Measurements from ENCODE around the gene DUSP7. TPM values are rescaled to one million over a fixed set of nuclear protein-coding genes. Genes with fewer than 3 reads are reported as not detected.

Gene DUSP7
- total and polyA plus RNA-seq, 2 donors (not counting 3 experiments of a cell fraction or from before 2014, with no cell fraction given) = 29.2 to 37.7 TPM

- Histone ChIP-seq H3K4me3 (replicated peaks in 1 of 3; ENCODE audit: insufficient read depth in 1 of 3, low read depth in 1 of 3, low read length in 3 of 3) (no peak overlapping the region), H3K9ac (replicated peaks; ENCODE audit: extremely low read depth, insufficient read depth, low read length) (no peak overlapping the region), H3K36me3 (ENCODE audit: control insufficient read depth in 2 of 2, extremely low read depth in 1 of 2, insufficient read depth in 2 of 2, low read length in 2 of 2) (no peaks in the 10 kb centered on the region), H4K20me1 (replicated peaks; ENCODE audit: control insufficient read depth, extremely low read depth, insufficient read depth, low read length) (no peaks in the 10 kb centered on the region), H3K4me1 (ENCODE audit: control insufficient read depth, extremely low read depth, insufficient read depth, low read length) (peaks cover 15% of the 10 kb centered on the region), H3K4me2 (ENCODE audit: insufficient read depth, low read length) (no peak overlapping the region), H3K27me3 (ENCODE audit: control insufficient read depth in 2 of 2, insufficient read depth in 2 of 2, low read length in 2 of 2) (no peaks in the 10 kb centered on the region), H2AFZ (ENCODE audit: low read depth, low read length) (no peak overlapping the region), H3K27ac (ENCODE audit: insufficient read depth, low read depth, low read length) (no peak overlapping the region), H3K9me3 (replicated peaks; ENCODE audit: control insufficient read depth, insufficient read depth, low read length) (no peaks in the 10 kb centered on the region), H3K79me2 (ENCODE audit: control insufficient read depth, insufficient read depth, low read length) (no peaks in the 10 kb centered on the region), H3K9me1 (replicated peaks; ENCODE audit: control insufficient read depth, extremely low read depth, insufficient read depth, low read length) (no peaks in the 10 kb centered on the region)
- no TSS peak for BruUV-seq (replicated peaks)
- POLR2A ChIA-PET = no interaction called here
- intact Hi-C loops (cut with micrococcal nuclease) = no loop called here
- DNase-seq (ENCODE audit: low read depth, low spot score) (no peak), FAIRE-seq (no peak)
- dilution Hi-C loops (cut with MboI; ENCODE audit: extremely low pct_ligation_motif_present, low sequenced_read_pairs) = no loop called here
- TF ChIP-seq FOS (IDR thresholded peaks at IDR 0.05; ENCODE audit: borderline replicate concordance, insufficient read depth, low read length) (no peak), POLR2AphosphoS5 (IDR thresholded peaks at IDR 0.05; ENCODE audit: insufficient read depth, low read depth, low read length) (no peak), JUN (IDR thresholded peaks at IDR 0.05; ENCODE audit: borderline replicate concordance, insufficient read depth, insufficient read length, low read depth) (no peak), MYC (IDR thresholded peaks at IDR 0.05; ENCODE audit: low read depth, low read length) (no peak), MAX (IDR thresholded peaks at IDR 0.05; ENCODE audit: insufficient read depth, insufficient read length) (no peak), CTCF (IDR thresholded peaks at IDR 0.05; ENCODE audit: extremely low read depth in 1 of 2, insufficient read depth in 1 of 2, low read depth in 1 of 2, low read length in 2 of 2) (no peak), GATA2 (IDR thresholded peaks at IDR 0.05; ENCODE audit: insufficient read depth, insufficient read length, low read depth, low read length) (no peak), EZH2 (IDR thresholded peaks at IDR 0.05; ENCODE audit: borderline replicate concordance, low read depth, low read length, severe bottlenecking) (no peak), POLR2A (IDR thresholded peaks at IDR 0.05; ENCODE audit: low read depth, low read length) (no peak)
- CTCF ChIA-PET = interaction anchor here (0.7 to 1.0 kb wide), 2 partner anchors 15 to 71 kb away, joined by 3 to 4 read pairs; no protein-coding TSS in a partner anchor
Measured at GRCh38 chr3:52072471-52072870, 16.1 kb upstream of the DUSP7 start.
